ENCODE data around the gene PTPRM.

PTPRM gene

DNA sequence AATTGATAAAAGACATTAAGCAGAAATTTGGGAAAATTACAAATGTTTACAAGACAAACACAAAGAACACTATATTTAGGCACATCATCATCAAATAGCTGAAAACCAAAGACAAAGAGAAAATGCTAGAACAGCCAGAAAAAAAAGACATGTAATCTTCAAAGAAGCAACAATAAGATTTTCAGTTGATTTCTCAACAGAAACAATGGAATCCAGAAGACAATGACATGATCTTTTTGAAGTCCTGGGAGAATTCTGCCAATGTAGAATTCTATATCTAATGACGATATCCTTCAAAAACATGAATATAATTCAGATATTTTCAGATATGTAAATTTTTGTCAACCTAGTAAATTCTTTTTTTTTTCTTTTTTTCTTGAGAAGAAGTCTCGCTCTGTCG lies 179.0 kb downstream of the PTPRM start:
- Histone ChIP-seq H3K9me2 (replicated peaks; ENCODE audit: control insufficient read depth, low read length) (no peaks in the 10 kb centered on the region), H3K4me1 (ENCODE audit: control insufficient read depth, low read length) (no peaks in the 10 kb centered on the region), H3K79me2 (ENCODE audit: control insufficient read depth, low read length) (no peaks in the 10 kb centered on the region), H3K27ac (ENCODE audit: low read depth, low read length) (no peak overlapping the region), H3K4me2 (ENCODE audit: low read length) (no peak overlapping the region), H3K27me3 (ENCODE audit: control insufficient read depth, low read length) (no peaks in the 10 kb centered on the region), H3K9me3 (ENCODE audit: control insufficient read depth, insufficient read depth, low read length) (no peaks in the 10 kb centered on the region), H3K4me3 (ENCODE audit: low read length) (no peak overlapping the region), H3K36me3 (ENCODE audit: control insufficient read depth, low read length) (no peaks in the 10 kb centered on the region), H4K20me1 (ENCODE audit: control insufficient read depth, insufficient read depth, low read depth, low read length) (no peaks in the 10 kb centered on the region), H3F3A (ENCODE audit: control insufficient read depth, insufficient read depth) (no peaks in the 10 kb centered on the region)
- TF ChIP-seq, protein P1, sequence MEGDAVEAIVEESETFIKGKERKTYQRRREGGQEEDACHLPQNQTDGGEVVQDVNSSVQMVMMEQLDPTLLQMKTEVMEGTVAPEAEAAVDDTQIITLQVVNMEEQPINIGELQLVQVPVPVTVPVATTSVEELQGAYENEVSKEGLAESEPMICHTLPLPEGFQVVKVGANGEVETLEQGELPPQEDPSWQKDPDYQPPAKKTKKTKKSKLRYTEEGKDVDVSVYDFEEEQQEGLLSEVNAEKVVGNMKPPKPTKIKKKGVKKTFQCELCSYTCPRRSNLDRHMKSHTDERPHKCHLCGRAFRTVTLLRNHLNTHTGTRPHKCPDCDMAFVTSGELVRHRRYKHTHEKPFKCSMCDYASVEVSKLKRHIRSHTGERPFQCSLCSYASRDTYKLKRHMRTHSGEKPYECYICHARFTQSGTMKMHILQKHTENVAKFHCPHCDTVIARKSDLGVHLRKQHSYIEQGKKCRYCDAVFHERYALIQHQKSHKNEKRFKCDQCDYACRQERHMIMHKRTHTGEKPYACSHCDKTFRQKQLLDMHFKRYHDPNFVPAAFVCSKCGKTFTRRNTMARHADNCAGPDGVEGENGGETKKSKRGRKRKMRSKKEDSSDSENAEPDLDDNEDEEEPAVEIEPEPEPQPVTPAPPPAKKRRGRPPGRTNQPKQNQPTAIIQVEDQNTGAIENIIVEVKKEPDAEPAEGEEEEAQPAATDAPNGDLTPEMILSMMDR (IDR thresholded peaks at IDR 0.05; ENCODE audit: low read depth, low read length, poor library complexity, severe bottlenecking) = no peak
- TF ChIP-seq EZH2phosphoT487 (IDR thresholded peaks at IDR 0.05; ENCODE audit: borderline replicate concordance, low read length) = no peak

DNA sequence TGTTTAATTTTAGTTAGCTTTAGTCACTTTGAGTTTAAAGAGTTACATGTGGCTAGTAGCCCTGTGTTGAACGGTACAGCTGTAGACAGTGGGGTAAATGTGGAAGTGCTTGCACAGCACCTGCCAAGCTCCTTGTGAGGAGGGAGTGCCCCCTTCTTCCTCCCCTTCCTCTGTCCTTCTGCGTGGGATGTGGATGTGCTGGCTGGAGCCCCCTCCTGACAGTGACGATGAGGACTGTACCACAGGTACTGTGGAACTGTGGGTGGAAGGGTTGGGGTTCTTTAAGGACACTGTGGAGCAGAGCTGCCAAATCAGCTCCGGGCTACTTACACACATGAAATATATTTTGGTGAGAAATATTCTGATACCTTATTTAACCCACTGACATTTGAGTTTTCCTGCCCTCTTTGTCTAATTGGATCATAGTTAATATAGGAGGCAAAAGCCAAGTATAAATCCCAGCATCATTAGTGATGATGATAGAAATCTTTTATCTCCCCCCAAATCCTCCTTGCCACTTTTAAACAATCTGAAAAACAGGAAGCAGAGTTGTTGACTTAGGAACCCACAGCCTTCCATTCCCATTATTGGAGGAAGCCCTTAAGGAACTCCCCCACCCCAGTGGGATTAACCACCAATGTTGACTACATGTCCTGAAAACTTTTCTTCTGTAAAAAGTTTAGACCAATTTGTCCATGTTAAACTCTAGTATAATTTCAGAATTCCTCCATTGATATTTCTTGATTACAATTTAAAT lies 181.3 kb downstream of the PTPRM start:
- no peak for TF ChIP-seq EZH2phosphoT487 (IDR thresholded peaks at IDR 0.05; ENCODE audit: borderline replicate concordance, low read length)
- TF ChIP-seq, protein P1 (IDR thresholded peaks at IDR 0.05; ENCODE audit: low read depth, low read length, poor library complexity, severe bottlenecking) = no peak
- H3K9me3 ChIP-seq (ENCODE audit: control insufficient read depth, insufficient read depth, low read length) = no peaks in the 10 kb centered on the region
- no peaks in the 10 kb centered on the region for H4K20me1 ChIP-seq (ENCODE audit: control insufficient read depth, insufficient read depth, low read depth, low read length)
- H3K4me3 ChIP-seq (ENCODE audit: low read length) = no peak overlapping the region
- H3K79me2 ChIP-seq (ENCODE audit: control insufficient read depth, low read length) = no peaks in the 10 kb centered on the region
- H3F3A ChIP-seq (ENCODE audit: control insufficient read depth, insufficient read depth) = no peaks in the 10 kb centered on the region
- no peaks in the 10 kb centered on the region for H3K36me3 ChIP-seq (ENCODE audit: control insufficient read depth, low read length)
- H3K27me3 ChIP-seq (ENCODE audit: control insufficient read depth, low read length) = no peaks in the 10 kb centered on the region
- no peaks in the 10 kb centered on the region for H3K9me2 ChIP-seq (replicated peaks; ENCODE audit: control insufficient read depth, low read length)
- no peaks in the 10 kb centered on the region for H3K4me1 ChIP-seq (ENCODE audit: control insufficient read depth, low read length)
- H3K4me2 ChIP-seq (ENCODE audit: low read length) = no peak overlapping the region
- H3K27ac ChIP-seq (ENCODE audit: low read depth, low read length) = no peak overlapping the region

DNA sequence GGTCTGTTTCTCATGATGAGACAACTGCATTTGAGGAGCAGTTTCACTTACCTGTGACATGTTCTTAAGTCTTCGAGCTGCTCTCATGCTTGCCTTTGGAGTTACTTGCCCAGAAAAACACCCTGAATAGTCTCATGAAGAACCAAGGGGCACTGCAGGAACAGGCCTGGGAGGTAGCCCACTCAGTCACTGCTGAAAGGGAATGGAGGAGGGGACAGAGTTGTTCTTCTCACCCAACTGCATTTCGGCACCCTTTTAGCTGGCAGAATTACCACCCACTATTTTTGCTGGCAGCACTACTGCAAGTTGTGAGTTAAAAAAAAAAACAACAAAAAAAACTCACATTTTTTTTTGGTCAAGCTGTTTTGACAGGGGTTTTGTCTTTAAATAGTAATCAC lies 181.9 kb downstream of the PTPRM start:
- Histone ChIP-seq H3K79me2 (ENCODE audit: control insufficient read depth, low read length) (no peaks in the 10 kb centered on the region), H3F3A (ENCODE audit: control insufficient read depth, insufficient read depth) (no peaks in the 10 kb centered on the region), H4K20me1 (ENCODE audit: control insufficient read depth, insufficient read depth, low read depth, low read length) (no peaks in the 10 kb centered on the region), H3K36me3 (ENCODE audit: control insufficient read depth, low read length) (no peaks in the 10 kb centered on the region), H3K27me3 (ENCODE audit: control insufficient read depth, low read length) (no peaks in the 10 kb centered on the region), H3K27ac (ENCODE audit: low read depth, low read length) (no peak overlapping the region), H3K4me2 (ENCODE audit: low read length) (no peak overlapping the region), H3K9me2 (replicated peaks; ENCODE audit: control insufficient read depth, low read length) (no peaks in the 10 kb centered on the region), H3K9me3 (ENCODE audit: control insufficient read depth, insufficient read depth, low read length) (no peaks in the 10 kb centered on the region), H3K4me1 (ENCODE audit: control insufficient read depth, low read length) (no peaks in the 10 kb centered on the region), H3K4me3 (ENCODE audit: low read length) (no peak overlapping the region)
- TF ChIP-seq, protein P1 (IDR thresholded peaks at IDR 0.05; ENCODE audit: low read depth, low read length, poor library complexity, severe bottlenecking) = no peak
- no peak for TF ChIP-seq EZH2phosphoT487 (IDR thresholded peaks at IDR 0.05; ENCODE audit: borderline replicate concordance, low read length)
